Measurements from ENCODE around the gene CFAP141.

The CFAP141 gene

GRCh38 chr1:154193821-154194220, 12.3 kb downstream of the CFAP141 start:
- no peak overlapping the region for H3K4me3 ChIP-seq (ENCODE audit: low read depth, low read length)
- no peak overlapping the region for H3K27ac ChIP-seq (ENCODE audit: extremely low read depth, low read depth, low read length)
- ChIA-PET CTCF (interaction anchor here (1.0 to 2.1 kb wide), 3 partner anchors 9 to 141 kb away, joined by 3 to 12 read pairs (median 7); no protein-coding TSS in a partner anchor), POLR2A (interaction anchor here (1.1 kb wide), 1 partner anchor 201 kb away, joined by 4 read pairs; no protein-coding TSS in a partner anchor)
- H3K9me3 ChIP-seq (ENCODE audit: control insufficient read depth, insufficient read depth, low read depth, low read length), result no peaks in the 10 kb centered on the region
- peaks cover 6% of the 10 kb centered on the region for H3K4me1 ChIP-seq (ENCODE audit: control insufficient read depth, insufficient read depth, low read length)
- no peaks in the 10 kb centered on the region for H3K36me3 ChIP-seq (ENCODE audit: control insufficient read depth in 2 of 2, insufficient read depth in 1 of 2, low read length in 2 of 2)
- no peak for TF ChIP-seq SCRT2 (tag by site-specific recombination; IDR thresholded peaks at IDR 0.05)
- TF ChIP-seq ZSCAN18 (tag by site-specific recombination; IDR thresholded peaks at IDR 0.05), result no peak
- TF ChIP-seq ZBTB8A (tag by site-specific recombination; IDR thresholded peaks at IDR 0.05), result no peak
- no peak for TF ChIP-seq ZNF184 (tag by site-specific recombination; IDR thresholded peaks at IDR 0.05)
- TF ChIP-seq ZNF394 (tag by site-specific recombination; IDR thresholded peaks at IDR 0.05; ENCODE audit: borderline replicate concordance), result no peak
- TF ChIP-seq ZNF571 (tag by site-specific recombination; IDR thresholded peaks at IDR 0.05), result no peak
- no peak for TF ChIP-seq ZNF518A (tag by site-specific recombination; conservative IDR thresholded peaks at IDR 0.05; ENCODE audit: low read depth)
- TF ChIP-seq ZNF76 (tag by site-specific recombination; IDR thresholded peaks at IDR 0.05; ENCODE audit: borderline replicate concordance, low read depth), result no peak

- no peak for TF ChIP-seq ZNF558 (tag by site-specific recombination; IDR thresholded peaks at IDR 0.05)
- TF ChIP-seq BCL11B (tag by site-specific recombination; IDR thresholded peaks at IDR 0.05; ENCODE audit: low read depth), result no peak
- TF ChIP-seq WT1 (tag by site-specific recombination; IDR thresholded peaks at IDR 0.05), result no peak
- TF ChIP-seq ZBTB49 (tag by site-specific recombination; IDR thresholded peaks at IDR 0.05; ENCODE audit: low read depth), result no peak
- no peak for TF ChIP-seq ZBTB21 (tag by site-specific recombination; IDR thresholded peaks at IDR 0.05)
- no peak for TF ChIP-seq SCRT1 (tag by site-specific recombination; IDR thresholded peaks at IDR 0.05; ENCODE audit: borderline replicate concordance)
- no peak for TF ChIP-seq ZNF837 (tag by site-specific recombination; IDR thresholded peaks at IDR 0.05)
- TF ChIP-seq ZSCAN16 (tag by site-specific recombination; IDR thresholded peaks at IDR 0.05), result no peak
- TF ChIP-seq BCL6B (tag by site-specific recombination; IDR thresholded peaks at IDR 0.05), result no peak
- no peak for TF ChIP-seq ZNF792 (tag by site-specific recombination; IDR thresholded peaks at IDR 0.05)
- TF ChIP-seq ZNF626 (tag by site-specific recombination; IDR thresholded peaks at IDR 0.05), result no peak
- no peak for TF ChIP-seq ZNF16 (tag by site-specific recombination; IDR thresholded peaks at IDR 0.05; ENCODE audit: low read depth)
- no peak for TF ChIP-seq ZNF48 (tag by site-specific recombination; IDR thresholded peaks at IDR 0.05)
- TF ChIP-seq ZSCAN18 (tag by site-specific recombination; IDR thresholded peaks at IDR 0.05), result no peak
- no peak for TF ChIP-seq ZNF292 (tag by site-specific recombination; IDR thresholded peaks at IDR 0.05; ENCODE audit: borderline replicate concordance, low read depth)
- Histone ChIP-seq H3K4me1 (ENCODE audit: control insufficient read depth, insufficient read depth, low read length) (peaks cover 6% of the 10 kb centered on the region), H3K27ac (ENCODE audit: extremely low read depth, low read depth, low read length) (no peak overlapping the region), H3K4me3 (ENCODE audit: low read depth, low read length) (no peak overlapping the region), H3K9me3 (ENCODE audit: control insufficient read depth, insufficient read depth, low read depth, low read length) (no peaks in the 10 kb centered on the region), H3K36me3 (ENCODE audit: control insufficient read depth in 2 of 2, insufficient read depth in 1 of 2, low read length in 2 of 2) (no peaks in the 10 kb centered on the region)
- POLR2A ChIA-PET, result interaction anchor here (1.4 to 2.4 kb wide), 2 partner anchors 10 to 28 kb away, joined by 3 to 7 read pairs; partner anchors contain the start of gene UBAP2L
- CTCF ChIA-PET, result interaction anchor here (0.6 to 2.4 kb wide), 5 partner anchors 79 to 386 kb away, joined by 4 to 12 read pairs (median 7); no protein-coding TSS in a partner anchor
These were observed 13.7 kb downstream of the CFAP141 start for GRCh38 chr1:154192476-154192875.
